ENCODE results near the gene STXBP6. TPM values are rescaled to one million over a fixed set of nuclear protein-coding genes. Genes with fewer than 3 reads are reported as not detected.
A peak's percentile ranks its signal among the peaks of the same experiment; 100 is the strongest.

STXBP6 gene
- total and polyA plus RNA-seq, 12 donors, result 0.06 to 3.7 (median 0.68) TPM

GRCh38 chr14:24879661-24880386 lies 170.1 kb downstream of the STXBP6 start:
- no peaks in the 10 kb centered on the region for H3K9me3 ChIP-seq (replicated peaks in 1 of 3)
- no peak for DNase-seq
- H3K4me3 ChIP-seq, result no peak overlapping the region
- TF ChIP-seq POLR2A (IDR thresholded peaks at IDR 0.05) (no peak), CTCF (IDR thresholded peaks at IDR 0.05) (no peak)
- H3K4me1 ChIP-seq (replicated peaks in 1 of 2), result peaks cover 9 to 12% of the 10 kb centered on the region in 2 donors
- H3K27me3 ChIP-seq, result no peaks in the 10 kb centered on the region
- 82 to 89% (median 87%) methylated on average over 8 of the region's 8 CpGs for WGBS, 4 donors
- H3K27ac ChIP-seq, result no peak overlapping the region
- intact Hi-C loops (cut with DNase I), result no loop called here
- H3K36me3 ChIP-seq (replicated peaks in 1 of 2), result no peaks in the 10 kb centered on the region

- peaks cover 9 to 12% of the 10 kb centered on the region in 2 donors for H3K4me1 ChIP-seq (replicated peaks in 1 of 2)
- no peaks in the 10 kb centered on the region for H3K9me3 ChIP-seq (replicated peaks in 1 of 3)
- 31 to 89% (median 81%) methylated on average over 1 of the region's 1 CpG for WGBS, 4 donors
- no peak overlapping the region for H3K4me3 ChIP-seq
- no peaks in the 10 kb centered on the region for H3K36me3 ChIP-seq (replicated peaks in 1 of 2)
- no peak overlapping the region for H3K27ac ChIP-seq
- TF ChIP-seq CTCF (IDR thresholded peaks at IDR 0.05) (no peak), POLR2A (IDR thresholded peaks at IDR 0.05) (no peak)
- intact Hi-C loops (cut with DNase I), result no loop called here
- DNase-seq, result no peak
- no peaks in the 10 kb centered on the region for H3K27me3 ChIP-seq
Measured at GRCh38 chr14:24876996-24877395, 173.0 kb downstream of the STXBP6 start.

- no peak for TF ChIP-seq CTCF (IDR thresholded peaks at IDR 0.05)
- TF ChIP-seq POLR2A (IDR thresholded peaks at IDR 0.05), result no peak
- Histone ChIP-seq H3K9me3 (replicated peaks in 1 of 3) (no peaks in the 10 kb centered on the region), H3K4me1 (replicated peaks in 1 of 2) (peaks cover 9 to 12% of the 10 kb centered on the region in 2 donors), H3K27me3 (no peaks in the 10 kb centered on the region), H3K4me3 (no peak overlapping the region), H3K36me3 (replicated peaks in 1 of 2) (no peaks in the 10 kb centered on the region), H3K27ac (no peak overlapping the region)
- peak in 3 of 7 donors; percentile 17 to 19 (median 19) for DNase-seq
- WGBS, 4 donors, result 59 to 66% (median 62%) methylated on average over 4 of the region's 4 CpGs
- intact Hi-C loops (cut with DNase I), result no loop called here
Measured at GRCh38 chr14:24875991-24876878, 173.7 kb downstream of the STXBP6 start.

GRCh38 chr14:24875203-24875838 lies 174.6 kb downstream of the STXBP6 start:
- TF ChIP-seq POLR2A (IDR thresholded peaks at IDR 0.05) (no peak), CTCF (IDR thresholded peaks at IDR 0.05) (no peak)
- Histone ChIP-seq H3K27me3 (no peaks in the 10 kb centered on the region), H3K36me3 (replicated peaks in 1 of 2) (no peaks in the 10 kb centered on the region), H3K27ac (no peak overlapping the region), H3K4me1 (replicated peaks in 1 of 2) (peaks cover under 1 to 4% of the 10 kb centered on the region in 2 donors), H3K9me3 (replicated peaks in 1 of 3) (no peaks in the 10 kb centered on the region), H3K4me3 (no peak overlapping the region)
- intact Hi-C loops (cut with DNase I), result no loop called here
- 83 to 90% (median 87%) methylated on average over 4 of the region's 4 CpGs for WGBS, 4 donors
- DNase-seq, result no peak
